Stomach smooth muscle (tissue), 2 donors: ENCODE measurements around the gene TFAP2B.

ENCODE experiments used
- H3K27ac ChIP-seq: one replicate; pipeline ENCODE4 v1.7.0; 2013; ENCODE audit warnings: mild to moderate bottlenecking, low read length, inconsistent platforms
- H3K27me3 ChIP-seq, 2 donors: one replicate each; pipeline ENCODE4 v1.7.0; 2013; ENCODE audit warnings: low read length in 2 of 2; ENCODE audit not compliant: insufficient read depth in 2 of 2, control insufficient read depth in 1 of 2
- H3K36me3 ChIP-seq, 2 donors: one replicate each; pipeline ENCODE4 v1.7.0; 2013; ENCODE audit warnings: low read length in 2 of 2; ENCODE audit not compliant: control insufficient read depth in 2 of 2, insufficient read depth in 2 of 2
- H3K4me1 ChIP-seq: one replicate; pipeline ENCODE4 v1.7.0; 2013; ENCODE audit warnings: low read length; ENCODE audit not compliant: control insufficient read depth, insufficient read depth
- H3K4me3 ChIP-seq, 2 donors: one replicate each; pipeline ENCODE4 v1.7.0; 2013; ENCODE audit warnings: low read length in 2 of 2
- H3K9ac ChIP-seq, 2 donors: one replicate each; pipeline ENCODE4 v1.7.0; 2013; ENCODE audit warnings: low read length in 2 of 2, mild to moderate bottlenecking in 1 of 2
- H3K9me3 ChIP-seq, 2 donors: one replicate each; pipeline ENCODE4 v1.7.0; 2013; ENCODE audit warnings: low read length in 2 of 2; ENCODE audit not compliant: control insufficient read depth in 2 of 2
- donor health status: healthy.
- donor health status: Pancreatic carcinoma.

Gene TFAP2B

GRCh38 chr6:50825375-50826036 is 6.8 kb downstream of the TFAP2B start:
- no peak overlapping the region for H3K27ac ChIP-seq
- no peaks in the 10 kb centered on the region for H3K36me3 ChIP-seq
- peaks cover 0 to 3% of the 10 kb centered on the region in 2 donors for H3K9me3 ChIP-seq
- peaks cover 75 to 83% of the 10 kb centered on the region in 2 donors for H3K27me3 ChIP-seq
- H3K4me1 ChIP-seq = peaks cover 7% of the 10 kb centered on the region
- H3K9ac ChIP-seq = no peak overlapping the region
- no peak overlapping the region for H3K4me3 ChIP-seq

- Histone ChIP-seq H3K4me1 (peaks cover 5% of the 10 kb centered on the region), H3K4me3 (no peak overlapping the region), H3K27ac (no peak overlapping the region), H3K36me3 (no peaks in the 10 kb centered on the region), H3K9me3 (peaks cover 0 to 3% of the 10 kb centered on the region in 2 donors), H3K9ac (no peak overlapping the region), H3K27me3 (peaks cover 69 to 83% of the 10 kb centered on the region in 2 donors)
Measured at GRCh38 chr6:50826037-50826761, 7.5 kb downstream of the TFAP2B start.

GRCh38 chr6:50826803-50827202 is 8.1 kb downstream of the TFAP2B start:
- Histone ChIP-seq H3K4me3 (no peak overlapping the region), H3K4me1 (peaks cover 5% of the 10 kb centered on the region), H3K9ac (no peak overlapping the region), H3K9me3 (peaks cover 0 to 3% of the 10 kb centered on the region in 2 donors), H3K27me3 (peaks cover 65 to 83% of the 10 kb centered on the region in 2 donors), H3K27ac (no peak overlapping the region), H3K36me3 (no peaks in the 10 kb centered on the region)

- H3K27me3 ChIP-seq = peaks cover 47 to 61% of the 10 kb centered on the region in 2 donors
- H3K9me3 ChIP-seq = peaks cover 0 to 3% of the 10 kb centered on the region in 2 donors
- no peak overlapping the region for H3K9ac ChIP-seq
- no peaks in the 10 kb centered on the region for H3K36me3 ChIP-seq
- no peak overlapping the region for H3K4me3 ChIP-seq
- no peaks in the 10 kb centered on the region for H3K4me1 ChIP-seq
- H3K27ac ChIP-seq = no peak overlapping the region
Measured at GRCh38 chr6:50829049-50829448, 10.4 kb downstream of the TFAP2B start.

GRCh38 chr6:50829898-50830444 is 11.3 kb downstream of the TFAP2B start:
- H3K27me3 ChIP-seq = peaks cover 45 to 60% of the 10 kb centered on the region in 2 donors

GRCh38 chr6:50831186-50831585 is 12.5 kb downstream of the TFAP2B start:
- peaks cover 0 to 3% of the 10 kb centered on the region in 2 donors for H3K9me3 ChIP-seq
- no peak overlapping the region for H3K9ac ChIP-seq
- H3K27me3 ChIP-seq = peaks cover 41 to 56% of the 10 kb centered on the region in 2 donors
- H3K27ac ChIP-seq = no peak overlapping the region
- H3K4me1 ChIP-seq = no peaks in the 10 kb centered on the region
- no peaks in the 10 kb centered on the region for H3K36me3 ChIP-seq
- no peak overlapping the region for H3K4me3 ChIP-seq

More at GRCh38 chr6:50829898-50830444, 11.3 kb downstream of the TFAP2B start:
- no peak overlapping the region for H3K9ac ChIP-seq
- H3K36me3 ChIP-seq = no peaks in the 10 kb centered on the region
- no peaks in the 10 kb centered on the region for H3K4me1 ChIP-seq
- H3K4me3 ChIP-seq = no peak overlapping the region
- peaks cover 0 to 3% of the 10 kb centered on the region in 2 donors for H3K9me3 ChIP-seq
- H3K27ac ChIP-seq = no peak overlapping the region

- Histone ChIP-seq H3K36me3 (no peaks in the 10 kb centered on the region), H3K27ac (no peak overlapping the region), H3K27me3 (peaks cover 27 to 52% of the 10 kb centered on the region in 2 donors), H3K4me1 (no peaks in the 10 kb centered on the region), H3K4me3 (no peak overlapping the region), H3K9ac (no peak overlapping the region), H3K9me3 (no peaks in the 10 kb centered on the region)
Measured at GRCh38 chr6:50832912-50833311, 14.2 kb downstream of the TFAP2B start.

- H3K4me1 ChIP-seq = no peaks in the 10 kb centered on the region
- H3K36me3 ChIP-seq = no peaks in the 10 kb centered on the region
- no peak overlapping the region for H3K4me3 ChIP-seq
- H3K9ac ChIP-seq = no peak overlapping the region
- no peak overlapping the region for H3K27ac ChIP-seq
- peaks cover 24 to 52% of the 10 kb centered on the region in 2 donors for H3K27me3 ChIP-seq
- H3K9me3 ChIP-seq = no peaks in the 10 kb centered on the region
Measured at GRCh38 chr6:50834929-50835410, 16.3 kb downstream of the TFAP2B start.

- no peak overlapping the region for H3K27ac ChIP-seq
- no peaks in the 10 kb centered on the region for H3K4me1 ChIP-seq
- no peak overlapping the region for H3K9ac ChIP-seq
- no peaks in the 10 kb centered on the region for H3K36me3 ChIP-seq
- no peak overlapping the region for H3K4me3 ChIP-seq
- H3K27me3 ChIP-seq = peaks cover 33 to 53% of the 10 kb centered on the region in 2 donors
- H3K9me3 ChIP-seq = no peaks in the 10 kb centered on the region
Measured at GRCh38 chr6:50836231-50836630, 17.6 kb downstream of the TFAP2B start.

- Histone ChIP-seq H3K9ac (no peak overlapping the region), H3K27ac (no peak overlapping the region), H3K9me3 (no peaks in the 10 kb centered on the region), H3K4me1 (no peaks in the 10 kb centered on the region), H3K4me3 (no peak overlapping the region), H3K36me3 (no peaks in the 10 kb centered on the region), H3K27me3 (peaks cover 46 to 63% of the 10 kb centered on the region in 2 donors)
Measured at GRCh38 chr6:50837589-50838445, 19.1 kb downstream of the TFAP2B start.
